ENCODE data around the gene AFF3. TPM values are rescaled to one million over a fixed set of nuclear protein-coding genes. Genes with fewer than 3 reads are reported as not detected.

AFF3 gene
- total and polyA plus RNA-seq, 12 donors = 0.39 to 16.9 (median 7.0) TPM

DNA sequence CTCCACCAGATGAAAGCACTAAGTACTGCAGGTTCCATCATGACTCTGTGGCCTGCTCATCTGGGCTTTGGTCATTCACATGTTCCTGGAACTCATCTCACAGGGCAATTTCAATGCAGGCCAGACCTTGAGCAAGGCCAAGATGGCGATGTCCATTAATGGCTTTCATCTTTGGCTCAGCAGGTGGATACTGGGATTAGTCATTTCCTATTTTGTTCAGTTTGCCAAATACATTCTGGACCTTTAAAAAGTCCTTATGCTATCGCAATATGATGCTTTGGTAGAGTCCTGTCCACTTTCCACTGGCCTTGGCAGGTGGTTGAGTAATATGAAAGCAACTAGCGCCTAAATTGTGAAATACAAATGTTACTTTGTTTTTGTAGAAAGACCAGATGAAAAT, 482.5 kb downstream of the AFF3 start:
- intact Hi-C loops (cut with DNase I) = loop anchor here in 2 of 10 donors (5.0 kb wide), 1 partner anchor 47 kb away; no protein-coding TSS in a partner anchor
- Histone ChIP-seq H3K4me1 (peaks cover 9 to 61% (median 27%) of the 10 kb centered on the region in 9 donors), H3K36me3 (no peaks in the 10 kb centered on the region), H3K27ac (peak overlapping the region in 7 of 10 donors; percentile 9 to 81 (median 65)), H3K27me3 (no peaks in the 10 kb centered on the region), H3K4me3 (no peak overlapping the region), H3K9me3 (no peaks in the 10 kb centered on the region)
- peak in 6 of 8 donors; percentile 9 to 73 (median 39) for ATAC-seq
- 75 to 82% methylated on average over 3 of the region's 3 CpGs for WGBS, 2 donors
- TF ChIP-seq, protein P1, sequence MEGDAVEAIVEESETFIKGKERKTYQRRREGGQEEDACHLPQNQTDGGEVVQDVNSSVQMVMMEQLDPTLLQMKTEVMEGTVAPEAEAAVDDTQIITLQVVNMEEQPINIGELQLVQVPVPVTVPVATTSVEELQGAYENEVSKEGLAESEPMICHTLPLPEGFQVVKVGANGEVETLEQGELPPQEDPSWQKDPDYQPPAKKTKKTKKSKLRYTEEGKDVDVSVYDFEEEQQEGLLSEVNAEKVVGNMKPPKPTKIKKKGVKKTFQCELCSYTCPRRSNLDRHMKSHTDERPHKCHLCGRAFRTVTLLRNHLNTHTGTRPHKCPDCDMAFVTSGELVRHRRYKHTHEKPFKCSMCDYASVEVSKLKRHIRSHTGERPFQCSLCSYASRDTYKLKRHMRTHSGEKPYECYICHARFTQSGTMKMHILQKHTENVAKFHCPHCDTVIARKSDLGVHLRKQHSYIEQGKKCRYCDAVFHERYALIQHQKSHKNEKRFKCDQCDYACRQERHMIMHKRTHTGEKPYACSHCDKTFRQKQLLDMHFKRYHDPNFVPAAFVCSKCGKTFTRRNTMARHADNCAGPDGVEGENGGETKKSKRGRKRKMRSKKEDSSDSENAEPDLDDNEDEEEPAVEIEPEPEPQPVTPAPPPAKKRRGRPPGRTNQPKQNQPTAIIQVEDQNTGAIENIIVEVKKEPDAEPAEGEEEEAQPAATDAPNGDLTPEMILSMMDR (IDR thresholded peaks at IDR 0.05) = no peak
- no peak for DNase-seq

DNA sequence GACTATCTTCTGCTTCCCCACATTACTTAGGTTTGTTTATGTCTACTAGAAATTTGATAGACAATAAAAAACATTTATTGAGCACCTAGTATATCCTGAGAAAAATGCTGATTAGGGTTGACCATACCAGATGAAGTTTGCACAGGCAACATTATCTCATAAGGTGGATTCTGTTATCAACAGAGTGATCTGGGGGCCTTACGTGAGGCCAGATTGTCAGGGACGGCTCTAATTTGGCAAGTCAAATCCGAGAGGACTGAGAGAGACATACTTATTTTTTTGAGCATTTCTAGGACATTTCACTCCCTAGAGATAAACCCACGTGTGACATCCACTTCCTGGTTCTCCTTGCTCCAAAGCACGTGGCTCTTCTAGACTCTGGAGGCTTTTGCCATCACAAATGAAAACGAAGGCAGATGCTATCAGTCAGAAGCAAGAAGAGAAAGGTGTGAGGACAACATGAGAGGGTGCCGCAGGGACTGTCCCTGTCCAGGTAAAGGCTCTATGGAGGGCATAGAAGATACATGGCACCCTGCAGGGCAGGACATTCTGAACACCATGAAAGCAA, 484.6 kb downstream of the AFF3 start:
- intact Hi-C loops (cut with DNase I) = no loop called here
- ATAC-seq = no peak
- WGBS, 2 donors = 59 to 62% methylated on average over 7 of the region's 7 CpGs
- Histone ChIP-seq H3K4me1 (peaks cover 3 to 46% (median 17%) of the 10 kb centered on the region in 9 donors), H3K36me3 (no peaks in the 10 kb centered on the region), H3K27ac (peak overlapping the region in 7 of 10 donors; percentile 9 to 81 (median 63)), H3K9me3 (no peaks in the 10 kb centered on the region), H3K4me3 (no peak overlapping the region), H3K27me3 (no peaks in the 10 kb centered on the region)
- TF ChIP-seq, protein P1 (IDR thresholded peaks at IDR 0.05) = no peak
- no peak for DNase-seq

DNA sequence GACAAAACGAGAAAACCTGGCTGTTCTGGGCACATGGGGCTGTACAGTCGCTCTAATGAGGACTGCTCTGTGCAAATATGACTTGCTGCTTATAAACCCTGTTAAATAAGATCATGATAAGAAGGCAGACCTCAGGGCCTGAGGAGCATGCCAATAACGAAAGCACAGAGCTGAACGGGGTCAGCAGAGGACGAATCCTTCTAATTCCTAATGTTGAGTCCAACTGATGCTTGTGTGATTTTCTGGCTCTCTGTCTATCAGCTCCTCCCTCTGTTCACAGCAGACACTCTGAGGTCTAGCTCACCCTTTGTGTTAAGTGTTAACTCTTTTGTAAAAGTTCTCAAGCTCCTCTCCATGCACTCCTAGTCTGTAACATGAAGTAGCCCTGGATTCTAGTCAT, 485.4 kb downstream of the AFF3 start:
- Histone ChIP-seq H3K4me3 (no peak overlapping the region), H3K4me1 (peaks cover 0 to 41% (median 17%) of the 10 kb centered on the region in 9 donors), H3K9me3 (no peaks in the 10 kb centered on the region), H3K27me3 (no peaks in the 10 kb centered on the region), H3K27ac (peak overlapping the region in 6 of 10 donors; percentile 9 to 81 (median 64)), H3K36me3 (no peaks in the 10 kb centered on the region)
- ATAC-seq (peak; percentile 56 to 76 (median 62)), DNase-seq (no peak)
- WGBS, 2 donors = 25 to 30% methylated on average over 5 of the region's 5 CpGs
- TF ChIP-seq, protein P1 (IDR thresholded peaks at IDR 0.05) = peak in 1 of 9 donors; percentile 19
- intact Hi-C loops (cut with DNase I) = no loop called here

DNA sequence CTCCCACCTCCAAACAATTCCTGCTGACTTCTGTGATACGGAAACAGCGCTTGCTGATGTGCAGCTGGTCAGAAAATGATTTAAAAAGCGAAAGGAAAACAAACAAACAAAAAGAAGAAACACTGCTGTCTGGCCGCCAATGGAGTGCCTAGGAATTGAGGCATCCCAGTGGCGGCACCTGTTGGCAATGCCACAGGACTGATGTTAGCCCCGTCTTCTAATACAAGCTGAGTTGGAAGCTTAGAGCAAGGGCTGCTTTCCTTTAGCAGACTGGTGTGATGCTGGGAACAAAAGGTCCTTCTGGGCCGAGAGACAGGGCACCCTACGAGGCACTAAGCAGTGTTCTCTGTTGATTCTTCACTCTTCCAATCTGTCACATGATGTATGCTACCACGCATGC, 489.0 kb downstream of the AFF3 start:
- DNase-seq (no peak), ATAC-seq (no peak)
- Histone ChIP-seq H3K27me3 (no peaks in the 10 kb centered on the region), H3K9me3 (no peaks in the 10 kb centered on the region), H3K4me1 (peaks cover 2 to 28% (median 13%) of the 10 kb centered on the region in 9 donors), H3K36me3 (no peaks in the 10 kb centered on the region), H3K4me3 (no peak overlapping the region), H3K27ac (no peak overlapping the region)
- TF ChIP-seq, protein P1 (IDR thresholded peaks at IDR 0.05) = no peak
- 89 to 94% methylated on average over 9 of the region's 9 CpGs for WGBS, 2 donors
- intact Hi-C loops (cut with DNase I) = no loop called here
